HepG2 (cell line): Measurements from ENCODE around the gene CSMD2. TPM values are rescaled to one million over a fixed set of nuclear protein-coding genes. Genes with fewer than 3 reads are reported as not detected.
A peak's percentile ranks its signal among the peaks of the same experiment; 100 is the strongest.

Experiments used
- EEA1 ChIP-seq: sonication (generic); formaldehyde crosslinking; IDR thresholded peaks from 2 replicates; pipeline ENCODE4 v1.5.1; 2020; ENCODE audit warnings: mild to moderate bottlenecking, missing genetic modification reagents, borderline replicate concordance
- ELF3 ChIP-seq: IDR thresholded peaks from 2 replicates; pipeline ENCODE4 v1.6.1; 2016; ENCODE audit warnings: missing genetic modification reagents, missing compliant biosample characterization
- FOXA1 ChIP-seq, 2 experiments: fragments of 450-650 bp in 1 of 2; sonication (generic) in 1 of 2; formaldehyde crosslinking in 1 of 2; IDR thresholded peaks; 2 replicates each; pipeline versions ENCODE4 v1.4.0 to v1.6.1; 2016 to 2020; ENCODE audit warnings: missing genetic modification reagents in 1 of 2
- GABPB1 ChIP-seq: IDR thresholded peaks from 2 replicates; pipeline ENCODE4 v1.6.1; 2016; ENCODE audit warnings: mild to moderate bottlenecking, missing genetic modification reagents, moderate library complexity, missing compliant biosample characterization
- IRF2 ChIP-seq: IDR thresholded peaks from 2 replicates; pipeline ENCODE4 v1.6.1; 2018; ENCODE audit warnings: missing genetic modification reagents, missing compliant biosample characterization
- KLF16 ChIP-seq, 2 experiments: sonication (generic) in 1 of 2; formaldehyde crosslinking in 1 of 2; IDR thresholded peaks; 2 replicates each; pipeline versions ENCODE4 v1.6.1 to v1.8.0; 2016 to 2023; ENCODE audit warnings: missing genetic modification reagents in 2 of 2, missing compliant biosample characterization in 1 of 2
- NFATC3 ChIP-seq: sonication (generic); formaldehyde crosslinking; IDR thresholded peaks from 2 replicates; pipeline ENCODE4 v1.5.1; 2020; ENCODE audit warnings: mild to moderate bottlenecking, missing genetic modification reagents
- POGZ ChIP-seq: sonication (generic); formaldehyde crosslinking; IDR thresholded peaks from 2 replicates; pipeline ENCODE4 v1.4.0; 2020; ENCODE audit warnings: mild to moderate bottlenecking, missing genetic modification reagents
- POLR2G ChIP-seq: fragments of 200-400 bp; formaldehyde crosslinking; IDR thresholded peaks from 2 replicates; pipeline ENCODE4 v1.6.1; 2018; ENCODE audit warnings: mild to moderate bottlenecking, low read depth, low read length, moderate library complexity
- RNF2 ChIP-seq: fragments of 450-650 bp; conservative IDR thresholded peaks from 2 replicates; pipeline ENCODE4 v1.6.1; 2016; ENCODE audit warnings: low read depth
- RXRA ChIP-seq: sonication (generic); formaldehyde crosslinking; IDR thresholded peaks from 2 replicates; pipeline ENCODE4 v1.5.1; 2020; ENCODE audit warnings: missing genetic modification reagents
- SMC3 ChIP-seq: IDR thresholded peaks from 2 replicates; pipeline ENCODE4 v1.6.1; 2011; ENCODE audit warnings: low read length, improper control_type of control experiment
- TEAD3 ChIP-seq: optimal IDR thresholded peaks from 2 replicates; pipeline ENCODE3; 2016; ENCODE audit warnings: borderline replicate concordance
- XBP1 ChIP-seq: sonication (generic); formaldehyde crosslinking; IDR thresholded peaks from 2 replicates; pipeline ENCODE4 v1.5.0; 2020; ENCODE audit warnings: missing genetic modification reagents
- ZBTB20 ChIP-seq: sonication (generic); formaldehyde crosslinking; IDR thresholded peaks from 2 replicates; pipeline ENCODE4 v1.8.1; 2023; ENCODE audit warnings: missing genetic modification reagents, low read depth, mild to moderate bottlenecking, borderline replicate concordance
- ZNF329 ChIP-seq: sonication (generic); formaldehyde crosslinking; IDR thresholded peaks from 2 replicates; pipeline ENCODE4 v1.9.0; 2021; ENCODE audit warnings: low read depth, mild to moderate bottlenecking, missing genetic modification reagents
- ZNF567 ChIP-seq: sonication (generic); formaldehyde crosslinking; IDR thresholded peaks from 2 replicates; pipeline ENCODE4 v1.8.1; 2023; ENCODE audit warnings: mild to moderate bottlenecking, missing genetic modification reagents, borderline replicate concordance
- polyA plus RNA-seq, 8 experiments: library from polyadenylated mRNA; depleted of rRNA in 3 of 8; stranded (reverse) in 7 of 8; unstranded in 1 of 8; fragments of >200 nt; fragmentation: Illumina TruSeq in 4 of 8; extraction: Trizol in 4 of 8; gene quantifications; 2 replicates each; pipeline versions ENCODE4 v1.2.1 to v1.2.3, GENCODE V29; 2011 to 2016; ENCODE audit warnings: low read depth in 4 of 8, missing spikeins in 1 of 8, mixed read lengths in 1 of 8; ENCODE audit not compliant: insufficient read depth in 1 of 8
- total RNA-seq, 5 experiments: library from RNA; depleted of rRNA; stranded (reverse); fragments of >200 nt; fragmentation: Illumina TruSeq; extraction: Trizol; gene quantifications; 2 replicates each; pipeline ENCODE4 v1.2.3, GENCODE V29; 2016; ENCODE audit warnings: low read depth in 1 of 5
- TF ChIP-seq, protein P1 (sequence below): sonication (generic); formaldehyde crosslinking; IDR thresholded peaks from 2 replicates; pipeline ENCODE4 v1.5.0; 2020; ENCODE audit warnings: mild to moderate bottlenecking, missing genetic modification reagents, moderate library complexity
- TF ChIP-seq, protein P2 (sequence below): sonication (generic); formaldehyde crosslinking; IDR thresholded peaks from 2 replicates; pipeline ENCODE4 v1.8.1; 2023; ENCODE audit warnings: mild to moderate bottlenecking, missing genetic modification reagents, borderline replicate concordance
- TF ChIP-seq, protein P3 (sequence below): sonication (generic); formaldehyde crosslinking; IDR thresholded peaks from 2 replicates; pipeline ENCODE4 v1.5.1; 2020; ENCODE audit warnings: mild to moderate bottlenecking, missing genetic modification reagents, moderate library complexity
- TF ChIP-seq, protein P4 (sequence below), 2 experiments: sonication (generic) in 1 of 2; formaldehyde crosslinking in 1 of 2; IDR thresholded peaks; 2 replicates each; pipeline versions ENCODE4 v1.4.0 to v1.6.1; 2018 to 2020; ENCODE audit warnings: missing genetic modification reagents in 2 of 2, borderline replicate concordance in 1 of 2, low read depth in 1 of 2, mild to moderate bottlenecking in 1 of 2, missing biosample characterization in 1 of 2

Gene CSMD2
- total and polyA plus RNA-seq, 2 of the 13 experiments (the other 11 are each of a cell fraction or from before 2014, with no cell fraction given) = not detected

DNA sequence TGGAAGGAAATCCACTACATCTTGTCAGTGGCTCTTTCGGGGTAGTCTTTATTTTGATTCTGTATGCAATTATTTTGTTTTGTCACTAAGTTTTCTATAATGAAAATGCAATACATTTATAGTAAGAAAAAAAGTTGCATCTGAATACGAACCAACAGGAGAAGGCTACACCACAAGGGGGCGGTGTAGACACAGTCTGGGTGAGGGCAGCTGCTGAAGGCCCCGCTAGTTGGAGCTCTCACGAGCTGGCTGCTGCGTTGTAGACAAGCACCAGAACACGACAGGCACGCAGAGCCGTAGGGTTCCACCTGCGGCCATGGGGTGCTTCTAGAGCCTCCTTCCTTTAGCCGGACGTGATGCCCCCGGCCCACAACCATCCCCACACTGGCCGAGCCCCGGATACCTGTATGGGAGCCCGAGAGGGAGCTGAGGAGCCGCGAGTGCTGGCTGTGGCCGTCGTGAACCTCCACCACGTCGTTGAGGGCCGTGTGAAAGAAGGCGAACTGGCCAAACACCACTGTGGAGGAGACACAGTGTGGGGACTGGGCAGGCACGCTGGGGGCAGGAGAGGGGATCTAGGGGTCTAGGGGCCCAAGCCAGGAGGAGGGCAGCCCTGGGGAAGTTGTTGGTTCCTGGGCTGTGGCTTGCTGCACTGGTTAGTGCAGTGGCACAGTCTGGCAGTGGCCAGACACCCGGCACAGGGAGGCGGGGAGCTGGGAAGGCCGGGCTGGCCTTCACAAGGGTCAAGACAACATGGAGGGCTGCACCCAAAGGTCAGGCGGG, 531.8 kb downstream of the CSMD2 start (continued):
- TF ChIP-seq, protein P1, sequence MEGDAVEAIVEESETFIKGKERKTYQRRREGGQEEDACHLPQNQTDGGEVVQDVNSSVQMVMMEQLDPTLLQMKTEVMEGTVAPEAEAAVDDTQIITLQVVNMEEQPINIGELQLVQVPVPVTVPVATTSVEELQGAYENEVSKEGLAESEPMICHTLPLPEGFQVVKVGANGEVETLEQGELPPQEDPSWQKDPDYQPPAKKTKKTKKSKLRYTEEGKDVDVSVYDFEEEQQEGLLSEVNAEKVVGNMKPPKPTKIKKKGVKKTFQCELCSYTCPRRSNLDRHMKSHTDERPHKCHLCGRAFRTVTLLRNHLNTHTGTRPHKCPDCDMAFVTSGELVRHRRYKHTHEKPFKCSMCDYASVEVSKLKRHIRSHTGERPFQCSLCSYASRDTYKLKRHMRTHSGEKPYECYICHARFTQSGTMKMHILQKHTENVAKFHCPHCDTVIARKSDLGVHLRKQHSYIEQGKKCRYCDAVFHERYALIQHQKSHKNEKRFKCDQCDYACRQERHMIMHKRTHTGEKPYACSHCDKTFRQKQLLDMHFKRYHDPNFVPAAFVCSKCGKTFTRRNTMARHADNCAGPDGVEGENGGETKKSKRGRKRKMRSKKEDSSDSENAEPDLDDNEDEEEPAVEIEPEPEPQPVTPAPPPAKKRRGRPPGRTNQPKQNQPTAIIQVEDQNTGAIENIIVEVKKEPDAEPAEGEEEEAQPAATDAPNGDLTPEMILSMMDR (CRISPR knock-in tag) = peak; percentile 94
- TF ChIP-seq ELF3 (peak; percentile 22; the same call in 1 of the 2 replicates), FOXA1 (IDR thresholded peaks at IDR 0.05) (no peak), FOXA1 (CRISPR knock-in tag; IDR thresholded peaks at IDR 0.05) (0 out of 2 replicates have a peak, but pooled peaks have one; percentile 16), GABPB1 (peak; percentile 26; the same call in 1 of the 2 replicates), NFATC3 (CRISPR knock-in tag) (no peak), XBP1 (CRISPR knock-in tag) (no peak), ZBTB20 (CRISPR knock-in tag) (no peak), ZNF329 (no peak), KLF16 (CRISPR knock-in tag; IDR thresholded peaks at IDR 0.05) (0 out of 4 replicates have a peak, but pooled peaks of 1 of the 2 experiments have one; percentile 23), SMC3 (peak; percentile 74; the same call in 1 of the 2 replicates), IRF2 (CRISPR knock-in tag) (0 out of 2 replicates have a peak, but pooled peaks have one; percentile 28), ZNF567 (CRISPR knock-in tag) (no peak), RNF2 (0 out of 2 replicates have a peak, but pooled peaks have one; percentile 26), POGZ (0 out of 2 replicates have a peak, but pooled peaks have one; percentile 15), POLR2G (no peak), EEA1 (CRISPR knock-in tag) (no peak), TEAD3 (CRISPR knock-in tag) (peak; percentile 49), RXRA (CRISPR knock-in tag) (no peak)
- TF ChIP-seq, protein P2, sequence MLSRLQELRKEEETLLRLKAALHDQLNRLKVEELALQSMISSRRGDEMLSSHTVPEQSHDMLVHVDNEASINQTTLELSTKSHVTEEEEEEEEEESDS (CRISPR knock-in tag) = no peak
- TF ChIP-seq, protein P3, sequence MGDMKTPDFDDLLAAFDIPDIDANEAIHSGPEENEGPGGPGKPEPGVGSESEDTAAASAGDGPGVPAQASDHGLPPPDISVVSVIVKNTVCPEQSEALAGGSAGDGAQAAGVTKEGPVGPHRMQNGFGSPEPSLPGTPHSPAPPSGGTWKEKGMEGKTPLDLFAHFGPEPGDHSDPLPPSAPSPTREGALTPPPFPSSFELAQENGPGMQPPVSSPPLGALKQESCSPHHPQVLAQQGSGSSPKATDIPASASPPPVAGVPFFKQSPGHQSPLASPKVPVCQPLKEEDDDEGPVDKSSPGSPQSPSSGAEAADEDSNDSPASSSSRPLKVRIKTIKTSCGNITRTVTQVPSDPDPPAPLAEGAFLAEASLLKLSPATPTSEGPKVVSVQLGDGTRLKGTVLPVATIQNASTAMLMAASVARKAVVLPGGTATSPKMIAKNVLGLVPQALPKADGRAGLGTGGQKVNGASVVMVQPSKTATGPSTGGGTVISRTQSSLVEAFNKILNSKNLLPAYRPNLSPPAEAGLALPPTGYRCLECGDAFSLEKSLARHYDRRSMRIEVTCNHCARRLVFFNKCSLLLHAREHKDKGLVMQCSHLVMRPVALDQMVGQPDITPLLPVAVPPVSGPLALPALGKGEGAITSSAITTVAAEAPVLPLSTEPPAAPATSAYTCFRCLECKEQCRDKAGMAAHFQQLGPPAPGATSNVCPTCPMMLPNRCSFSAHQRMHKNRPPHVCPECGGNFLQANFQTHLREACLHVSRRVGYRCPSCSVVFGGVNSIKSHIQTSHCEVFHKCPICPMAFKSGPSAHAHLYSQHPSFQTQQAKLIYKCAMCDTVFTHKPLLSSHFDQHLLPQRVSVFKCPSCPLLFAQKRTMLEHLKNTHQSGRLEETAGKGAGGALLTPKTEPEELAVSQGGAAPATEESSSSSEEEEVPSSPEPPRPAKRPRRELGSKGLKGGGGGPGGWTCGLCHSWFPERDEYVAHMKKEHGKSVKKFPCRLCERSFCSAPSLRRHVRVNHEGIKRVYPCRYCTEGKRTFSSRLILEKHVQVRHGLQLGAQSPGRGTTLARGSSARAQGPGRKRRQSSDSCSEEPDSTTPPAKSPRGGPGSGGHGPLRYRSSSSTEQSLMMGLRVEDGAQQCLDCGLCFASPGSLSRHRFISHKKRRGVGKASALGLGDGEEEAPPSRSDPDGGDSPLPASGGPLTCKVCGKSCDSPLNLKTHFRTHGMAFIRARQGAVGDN = peak; percentile 56
- TF ChIP-seq, protein P4, sequence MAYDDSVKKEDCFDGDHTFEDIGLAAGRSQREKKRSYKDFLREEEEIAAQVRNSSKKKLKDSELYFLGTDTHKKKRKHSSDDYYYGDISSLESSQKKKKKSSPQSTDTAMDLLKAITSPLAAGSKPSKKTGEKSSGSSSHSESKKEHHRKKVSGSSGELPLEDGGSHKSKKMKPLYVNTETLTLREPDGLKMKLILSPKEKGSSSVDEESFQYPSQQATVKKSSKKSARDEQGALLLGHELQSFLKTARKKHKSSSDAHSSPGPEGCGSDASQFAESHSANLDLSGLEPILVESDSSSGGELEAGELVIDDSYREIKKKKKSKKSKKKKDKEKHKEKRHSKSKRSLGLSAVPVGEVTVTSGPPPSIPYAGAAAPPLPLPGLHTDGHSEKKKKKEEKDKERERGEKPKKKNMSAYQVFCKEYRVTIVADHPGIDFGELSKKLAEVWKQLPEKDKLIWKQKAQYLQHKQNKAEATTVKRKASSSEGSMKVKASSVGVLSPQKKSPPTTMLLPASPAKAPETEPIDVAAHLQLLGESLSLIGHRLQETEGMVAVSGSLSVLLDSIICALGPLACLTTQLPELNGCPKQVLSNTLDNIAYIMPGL (CRISPR knock-in tag; IDR thresholded peaks at IDR 0.05; ENCODE audit: borderline replicate concordance in 1 of 2, low read depth in 1 of 2) = peak; percentile 61 to 77; a peak in 2 of 4 replicates
